GM19328 (cell line): ENCODE results near the gene PRR20G.
"Not testable (repeated sequence)": the region's sequence is repeated elsewhere in the genome, so short reads cannot be mapped to it uniquely, and the experiment has no call there.

Source experiments
- ATAC-seq: cut with Tn5 transposase; IDR thresholded peaks from one replicate; pipeline ENCODE4 v1.9.1; 2021; ENCODE audit warnings: mild to moderate bottlenecking, moderate library complexity; ENCODE audit not compliant: unreplicated experiment

PRR20G gene

GRCh38 chr3:127304121-127304744 is 16.4 kb upstream of the PRR20G start:
- no peak for ATAC-seq

DNA sequence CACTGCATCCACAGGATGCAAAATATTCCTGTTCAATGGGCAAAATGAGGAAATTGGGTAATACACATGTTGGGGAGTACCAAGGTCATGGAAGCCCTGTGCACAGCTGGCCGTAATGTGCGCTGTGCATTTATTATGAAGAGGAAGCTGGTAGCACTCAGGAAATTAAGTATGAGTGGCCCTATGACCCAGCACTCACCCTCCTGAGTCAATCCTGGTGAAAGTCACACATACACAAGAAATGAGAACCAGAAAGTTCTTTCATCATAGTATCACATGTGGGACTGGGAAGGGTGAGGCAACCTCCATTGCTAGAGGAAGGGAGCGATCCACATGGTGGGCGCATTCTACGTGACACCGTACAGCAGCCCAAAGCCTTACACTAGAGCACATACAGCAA is 11.4 kb upstream of the PRR20G start:
- no peak for ATAC-seq

- ATAC-seq: no peak
Observed at GRCh38 chr3:127296959-127297358, 9.1 kb upstream of the PRR20G start.

DNA sequence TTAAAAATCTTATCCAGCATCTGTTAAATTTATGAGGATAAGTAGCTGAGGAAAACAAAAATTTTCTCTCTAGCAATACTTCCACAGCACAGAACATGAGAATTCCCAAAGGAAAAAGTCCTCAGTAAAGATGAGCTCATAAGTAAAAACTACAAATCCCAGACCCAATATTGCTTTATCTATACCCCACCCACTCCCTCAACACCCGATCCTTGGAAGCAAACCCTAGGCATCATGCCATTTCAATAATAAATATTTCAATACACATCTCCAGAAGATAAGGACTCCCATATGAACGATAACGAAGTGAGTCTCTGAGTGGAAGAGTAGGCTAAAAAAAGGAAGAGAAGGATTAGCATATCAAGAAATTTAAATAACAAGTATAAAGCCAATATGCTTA is 8.3 kb upstream of the PRR20G start:
- ATAC-seq: no peak

GRCh38 chr3:127293650-127294049 is 5.8 kb upstream of the PRR20G start:
- not testable (repeated sequence) for ATAC-seq

DNA sequence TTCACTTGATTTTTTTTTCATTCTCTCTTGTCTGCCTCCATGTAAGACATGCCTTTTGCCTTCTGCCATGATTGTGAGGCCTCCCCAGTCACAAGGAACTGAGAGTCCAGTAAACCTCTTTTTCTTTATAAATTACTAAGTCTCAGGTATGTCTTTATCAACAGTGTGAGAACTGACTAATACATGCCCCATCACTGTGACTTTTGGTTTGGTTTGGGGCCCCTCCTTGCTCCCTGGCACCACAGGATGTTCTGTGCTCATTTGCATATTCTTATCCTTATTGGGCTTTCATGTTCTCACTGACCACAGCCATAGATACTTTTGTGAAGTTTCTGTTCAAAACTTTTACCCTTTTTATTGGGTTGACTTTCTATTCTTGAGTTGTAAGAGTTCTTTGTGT is 3.8 kb upstream of the PRR20G start:
- no peak for ATAC-seq

DNA sequence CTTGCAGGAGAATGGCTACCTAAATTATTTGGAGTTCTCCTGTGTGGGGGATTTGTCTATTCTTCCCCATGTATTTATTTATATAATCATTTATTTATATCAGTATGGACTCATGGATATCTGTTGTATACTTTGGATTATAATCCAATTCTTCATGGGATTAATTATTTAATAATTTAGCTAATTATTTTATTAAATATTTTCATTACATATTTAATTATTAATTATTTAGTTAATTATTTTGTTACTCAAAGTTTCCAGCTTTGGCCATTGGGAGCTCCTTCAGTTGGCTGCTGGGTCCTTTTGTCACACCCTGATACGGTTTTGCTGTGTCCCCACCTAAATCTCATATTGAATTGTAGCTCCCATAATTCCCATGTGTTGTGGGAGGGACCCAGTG is 3.3 kb upstream of the PRR20G start:
- no peak for ATAC-seq

DNA sequence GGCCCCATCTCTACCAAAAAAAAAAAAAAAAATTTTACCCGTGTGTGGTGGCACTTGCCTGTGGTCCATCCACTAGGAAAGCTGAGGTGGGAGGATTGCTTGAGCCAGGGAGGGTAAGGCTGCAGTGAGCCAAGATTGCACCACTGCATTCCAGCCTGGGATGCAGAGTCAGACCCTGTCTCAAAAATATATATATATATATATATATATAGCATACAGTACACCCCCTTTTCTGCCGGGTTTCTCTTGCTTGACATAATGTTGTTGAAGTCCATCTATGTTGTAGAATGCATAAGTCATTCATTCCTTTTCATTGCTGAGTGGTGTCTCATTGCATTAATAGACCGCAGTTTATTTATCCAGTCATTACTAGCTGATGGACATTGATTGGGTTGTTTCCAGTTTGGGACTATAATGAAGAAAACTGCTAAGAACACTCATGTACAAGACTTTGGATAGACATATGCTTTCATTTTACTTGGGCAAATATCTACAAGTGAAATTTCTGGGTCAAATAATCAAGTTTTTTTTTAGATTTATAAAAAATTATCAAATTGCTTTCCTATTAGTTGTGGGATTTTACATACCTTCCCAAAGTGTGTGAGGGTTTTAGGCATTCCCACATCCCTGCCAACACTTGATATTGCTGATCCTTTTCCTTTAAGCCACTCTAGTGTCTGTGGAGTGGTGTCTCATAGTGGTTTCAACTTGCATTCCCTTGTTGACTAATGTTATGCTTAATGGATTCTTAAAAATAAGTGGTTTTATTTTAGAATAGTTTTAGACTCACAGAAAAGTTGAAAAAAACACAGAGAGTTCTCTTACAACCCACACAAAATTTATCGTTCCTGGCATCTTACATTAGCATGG is 2.1 kb upstream of the PRR20G start:
- no peak for ATAC-seq

- no peak for ATAC-seq
Observed at GRCh38 chr3:127288921-127289705, 1.3 kb upstream of the PRR20G start.

GRCh38 chr3:127288343-127288742 is 497 bp upstream of the PRR20G start:
- ATAC-seq: no peak

- no peak for ATAC-seq
Observed at GRCh38 chr3:127286571-127287140, 1.2 kb downstream of the PRR20G start.

- no peak for ATAC-seq
Observed at GRCh38 chr3:127284258-127284657, 3.6 kb downstream of the PRR20G start.

GRCh38 chr3:127277561-127277960 is 10.3 kb downstream of the PRR20G start:
- ATAC-seq: no peak

DNA sequence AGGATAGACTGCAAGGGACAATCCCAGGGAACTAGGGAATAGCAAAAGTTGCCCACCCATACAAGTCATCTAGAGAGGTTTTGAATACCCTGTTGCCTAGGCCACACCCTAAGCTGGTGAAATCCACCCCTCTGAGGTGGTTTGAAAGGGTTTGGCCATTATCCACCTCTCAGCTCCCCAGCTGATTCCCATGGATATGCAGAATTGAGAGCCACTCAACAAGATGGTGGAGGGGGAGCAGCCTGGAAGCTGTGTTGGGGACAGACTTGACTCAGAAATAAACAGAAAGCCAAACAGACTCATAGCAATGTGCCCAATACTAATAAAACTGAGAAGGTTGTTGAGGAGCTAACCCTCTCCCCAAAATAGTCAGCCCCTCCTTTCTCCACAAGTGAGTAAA is 10.9 kb downstream of the PRR20G start:
- no peak for ATAC-seq

DNA sequence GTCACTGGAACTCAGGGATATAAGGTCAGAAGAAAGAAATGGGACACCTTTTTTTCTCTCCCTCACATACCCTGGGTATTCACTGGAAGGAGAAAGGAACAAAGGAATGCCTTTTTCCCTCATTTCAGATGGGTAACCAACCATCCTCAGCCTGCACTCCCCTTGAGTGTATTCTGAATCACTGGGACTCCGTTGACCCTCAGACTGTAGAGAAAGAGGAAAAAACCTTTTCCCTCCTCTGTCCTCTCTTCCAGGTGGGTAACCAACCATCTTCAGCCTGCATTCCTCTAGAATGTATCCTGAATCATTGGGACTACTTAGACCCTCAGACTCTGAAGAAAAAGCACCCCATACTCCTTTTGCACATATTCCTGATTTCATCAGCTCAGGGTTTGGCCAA is 11.4 kb downstream of the PRR20G start:
- ATAC-seq: no peak

DNA sequence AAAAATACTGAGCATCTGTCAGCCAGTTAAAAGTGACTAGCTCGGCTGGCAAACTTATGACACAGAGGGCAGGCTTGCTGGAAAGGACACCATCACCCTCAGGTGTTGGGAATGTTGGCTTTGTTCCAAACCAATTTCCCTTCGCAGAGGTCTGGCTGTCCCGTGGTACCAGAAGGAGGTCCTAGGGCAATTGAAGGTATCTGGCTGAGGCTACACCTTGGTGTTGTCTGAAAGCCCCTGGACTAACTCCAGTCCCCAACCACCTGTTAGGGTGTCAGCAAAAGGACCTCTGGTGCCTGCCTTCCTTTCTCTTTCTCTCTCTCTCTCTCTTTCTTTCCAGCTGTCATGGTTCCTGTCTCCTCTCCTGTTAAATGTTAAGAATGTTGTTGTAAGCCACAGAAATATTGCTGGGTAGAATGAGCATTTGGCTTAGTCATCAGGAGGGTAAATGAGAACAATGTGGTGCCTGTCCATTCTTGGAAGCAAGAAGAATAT is 12.5 kb downstream of the PRR20G start:
- ATAC-seq: no peak

- ATAC-seq: no peak
Observed at GRCh38 chr3:127274200-127274760, 13.6 kb downstream of the PRR20G start.

DNA sequence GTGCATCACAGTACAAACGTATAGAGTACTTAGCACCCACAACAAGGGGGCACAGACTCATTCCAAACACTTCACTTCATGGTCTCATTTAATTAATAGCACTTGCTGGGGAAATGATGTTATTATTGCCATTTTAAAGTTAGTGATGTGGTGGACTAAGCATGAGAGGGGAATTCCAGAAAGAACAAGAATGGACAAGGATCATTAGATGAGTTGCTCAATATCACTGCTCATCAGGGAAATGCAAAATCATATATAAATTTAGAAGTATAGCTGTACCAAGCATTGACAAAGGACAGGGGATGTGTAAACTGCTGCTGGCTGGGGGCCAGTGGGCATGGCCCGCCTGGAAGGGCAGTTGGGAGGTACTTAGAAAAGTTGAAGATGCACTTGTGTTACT is 14.6 kb downstream of the PRR20G start:
- ATAC-seq: no peak

DNA sequence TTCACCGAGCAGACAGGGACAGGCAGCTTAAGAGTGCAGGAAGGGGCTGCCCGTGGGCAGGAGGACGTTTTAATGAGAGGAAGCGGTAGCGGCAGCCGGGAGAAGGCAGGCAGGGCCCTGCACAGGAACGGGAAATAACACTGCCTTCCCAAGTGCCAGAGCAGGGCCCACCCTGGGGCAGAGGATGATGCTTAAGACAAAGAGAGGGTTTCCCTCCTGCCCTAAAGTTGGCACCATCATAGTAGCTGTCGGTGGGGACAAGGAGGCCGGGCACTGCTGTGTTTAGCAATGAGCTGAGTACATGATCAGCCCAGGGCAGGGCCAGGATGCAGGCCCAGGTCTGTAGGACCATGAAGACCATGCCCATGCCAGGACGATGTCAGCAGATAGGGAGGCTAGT is 21.7 kb downstream of the PRR20G start:
- ATAC-seq: no peak

DNA sequence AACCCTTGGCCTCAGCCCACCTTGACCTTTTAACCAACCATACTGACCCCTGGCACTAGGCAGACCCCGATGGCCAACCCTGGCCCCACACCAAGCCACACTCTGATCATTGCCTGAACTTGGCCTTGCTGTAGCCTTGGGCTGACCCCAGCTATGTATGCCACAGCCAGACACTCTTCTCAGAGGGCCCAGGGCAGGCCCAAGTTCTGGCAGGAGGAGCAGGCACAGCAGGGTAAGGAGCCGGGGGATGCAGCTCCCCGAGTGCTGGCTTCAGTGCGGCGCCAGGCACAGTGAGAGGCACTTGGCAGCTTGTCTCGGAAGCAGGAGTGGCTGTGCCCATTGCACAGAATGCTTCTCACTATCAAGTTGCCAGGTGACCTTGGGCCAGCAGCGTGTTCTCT is 22.3 kb downstream of the PRR20G start:
- ATAC-seq: no peak
